ENCODE results near the gene TEX14. TPM values are rescaled to one million over a fixed set of nuclear protein-coding genes. Genes with fewer than 3 reads are reported as not detected.

TEX14 gene
- total RNA-seq, 1 experiment from 2014 or later, result 0.55 TPM

DNA sequence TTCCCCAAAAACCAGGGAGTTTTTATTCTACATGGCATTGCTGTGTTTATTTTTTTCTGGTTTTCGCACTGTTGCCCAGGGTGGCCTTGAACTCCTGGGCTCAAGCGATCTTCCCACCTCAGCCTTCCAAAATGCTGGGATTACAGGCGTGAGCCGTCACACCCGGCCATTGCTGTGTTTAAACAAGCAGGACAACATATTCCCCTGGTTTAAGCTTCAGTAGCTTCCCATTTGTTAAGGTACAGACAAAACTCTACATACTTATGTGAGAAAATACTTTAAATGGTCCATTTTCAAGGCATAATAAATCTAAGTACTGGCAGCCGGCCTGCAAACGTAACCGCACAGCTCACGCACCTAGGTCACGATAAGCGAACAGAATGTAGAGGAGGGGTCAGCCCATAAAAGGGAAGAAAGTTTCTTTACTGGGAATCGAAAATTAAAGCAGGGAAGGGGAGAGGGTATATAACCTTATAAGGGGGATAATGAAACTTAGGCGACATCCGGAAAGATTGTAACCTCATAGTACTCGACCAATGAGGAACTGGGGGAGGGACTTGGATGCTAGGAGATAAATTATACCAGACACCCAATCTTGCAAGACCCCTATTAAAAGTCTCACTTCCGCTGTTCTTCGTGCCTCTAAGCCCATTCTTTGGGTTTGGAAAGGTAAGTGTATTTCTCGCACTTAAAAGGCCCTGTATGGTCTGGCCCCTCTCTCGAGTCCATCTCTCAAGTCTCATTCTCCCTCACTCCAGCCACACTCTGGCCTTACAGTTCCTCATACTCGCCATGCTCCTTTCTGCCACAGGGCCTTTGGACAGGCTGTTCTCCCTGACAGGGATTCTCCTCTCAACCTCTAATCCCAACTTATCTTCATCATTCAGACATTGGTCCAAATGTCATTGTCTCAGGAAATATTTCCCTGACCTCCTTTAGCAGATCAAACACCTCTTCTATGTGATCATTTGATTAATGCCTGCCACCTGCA is 59.2 kb downstream of the TEX14 start:
- Histone ChIP-seq H3K4me2 (peak overlapping the region; percentile 94), H3K27me3 (ENCODE audit: insufficient read depth, low read depth) (no peaks in the 10 kb centered on the region), H3K4me1 (replicated peaks; ENCODE audit: insufficient read depth) (peaks cover 5% of the 10 kb centered on the region), H3K79me2 (ENCODE audit: low read depth) (no peaks in the 10 kb centered on the region), H4K20me1 (ENCODE audit: insufficient read depth) (no peaks in the 10 kb centered on the region), H3K4me3 (peak overlapping the region; percentile 62), H3K36me3 (ENCODE audit: low read depth) (no peaks in the 10 kb centered on the region), H3K9me3 (ENCODE audit: insufficient read depth, low read depth) (no peaks in the 10 kb centered on the region), H2AFZ (peak overlapping the region; percentile 98), H3K27ac (peak overlapping the region; percentile 86), H3K9me2 (ENCODE audit: insufficient read depth) (no peaks in the 10 kb centered on the region), H3F3A (ENCODE audit: insufficient read depth, low read depth) (peaks cover 22% of the 10 kb centered on the region)
- CTCF ChIA-PET, result no interaction called here
- TF ChIP-seq, protein P1, sequence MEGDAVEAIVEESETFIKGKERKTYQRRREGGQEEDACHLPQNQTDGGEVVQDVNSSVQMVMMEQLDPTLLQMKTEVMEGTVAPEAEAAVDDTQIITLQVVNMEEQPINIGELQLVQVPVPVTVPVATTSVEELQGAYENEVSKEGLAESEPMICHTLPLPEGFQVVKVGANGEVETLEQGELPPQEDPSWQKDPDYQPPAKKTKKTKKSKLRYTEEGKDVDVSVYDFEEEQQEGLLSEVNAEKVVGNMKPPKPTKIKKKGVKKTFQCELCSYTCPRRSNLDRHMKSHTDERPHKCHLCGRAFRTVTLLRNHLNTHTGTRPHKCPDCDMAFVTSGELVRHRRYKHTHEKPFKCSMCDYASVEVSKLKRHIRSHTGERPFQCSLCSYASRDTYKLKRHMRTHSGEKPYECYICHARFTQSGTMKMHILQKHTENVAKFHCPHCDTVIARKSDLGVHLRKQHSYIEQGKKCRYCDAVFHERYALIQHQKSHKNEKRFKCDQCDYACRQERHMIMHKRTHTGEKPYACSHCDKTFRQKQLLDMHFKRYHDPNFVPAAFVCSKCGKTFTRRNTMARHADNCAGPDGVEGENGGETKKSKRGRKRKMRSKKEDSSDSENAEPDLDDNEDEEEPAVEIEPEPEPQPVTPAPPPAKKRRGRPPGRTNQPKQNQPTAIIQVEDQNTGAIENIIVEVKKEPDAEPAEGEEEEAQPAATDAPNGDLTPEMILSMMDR (conservative IDR thresholded peaks at IDR 0.05), result no peak
- TF ChIP-seq EZH2 (IDR thresholded peaks at IDR 0.05; ENCODE audit: low read depth), result no peak
- no peak for DNase-seq
- BruUV-seq (replicated peaks), result TSS peak; percentile 100
- POLR2A ChIA-PET (ENCODE audit: unreplicated experiment), result interaction anchor here (0.6 to 1.4 kb wide), 25 partner anchors 11 to 1417 kb away, joined by 3 to 27 read pairs (median 6); partner anchors contain the start of genes PRR11 and SKA2
- intact Hi-C loops (cut with micrococcal nuclease; ENCODE audit: unreplicated experiment), result loop anchor here (5.0 kb wide), 1 partner anchor 60 kb away; the partner anchor contains the start of genes RAD51C and TEX14

DNA sequence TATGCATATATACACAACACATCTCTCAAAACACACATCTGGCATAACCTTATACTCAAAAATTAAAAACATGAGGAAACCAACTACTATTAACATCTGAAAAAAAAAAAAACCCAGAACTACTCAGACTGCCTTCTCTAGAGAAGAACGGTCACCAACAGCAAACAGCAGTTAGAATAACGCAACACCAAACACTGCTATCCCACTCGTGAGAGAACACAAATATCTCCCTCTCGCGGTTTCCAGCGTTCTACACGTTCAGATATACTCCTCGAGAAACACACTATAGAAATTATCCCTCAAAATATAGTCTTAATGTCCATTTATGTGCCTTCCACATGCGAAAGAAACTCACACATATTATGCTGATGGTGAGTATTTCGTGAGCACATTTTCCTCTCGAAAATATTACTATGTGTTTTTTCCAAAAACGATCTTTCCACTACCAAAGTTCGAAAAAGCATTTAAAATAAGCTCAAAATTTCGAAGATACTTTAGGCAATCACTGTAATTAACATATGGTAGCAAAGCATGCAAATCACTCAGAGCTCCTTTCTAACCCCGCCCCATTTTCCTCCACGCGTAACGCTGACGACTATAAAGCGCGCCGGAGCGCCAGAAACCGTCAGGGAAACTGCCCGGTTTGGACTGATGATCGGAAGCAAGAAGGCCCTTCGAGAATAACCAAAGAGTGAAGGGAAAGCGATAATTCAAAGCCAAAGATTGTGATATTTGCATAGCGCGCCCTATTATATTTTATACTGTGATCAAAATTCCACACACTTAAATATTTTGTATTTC is 60.1 kb downstream of the TEX14 start:
- intact Hi-C loops (cut with micrococcal nuclease; ENCODE audit: unreplicated experiment), result loop anchor here (1.0 to 5.0 kb wide), 5 partner anchors 28 to 113 kb away; partner anchors contain the start of genes RAD51C and TEX14
- Histone ChIP-seq H3F3A (ENCODE audit: insufficient read depth, low read depth) (peaks cover 22% of the 10 kb centered on the region), H3K27me3 (ENCODE audit: insufficient read depth, low read depth) (no peaks in the 10 kb centered on the region), H3K36me3 (ENCODE audit: low read depth) (no peaks in the 10 kb centered on the region), H3K4me1 (replicated peaks; ENCODE audit: insufficient read depth) (peaks cover 5% of the 10 kb centered on the region), H3K79me2 (ENCODE audit: low read depth) (no peaks in the 10 kb centered on the region), H3K27ac (peak overlapping the region; percentile 86), H3K4me3 (peak overlapping the region; percentile 62), H3K9me2 (ENCODE audit: insufficient read depth) (no peaks in the 10 kb centered on the region), H4K20me1 (ENCODE audit: insufficient read depth) (no peaks in the 10 kb centered on the region), H3K9me3 (ENCODE audit: insufficient read depth, low read depth) (no peaks in the 10 kb centered on the region), H3K4me2 (peak overlapping the region; percentile 94), H2AFZ (peak overlapping the region; percentile 98)
- POLR2A ChIA-PET (ENCODE audit: unreplicated experiment), result interaction anchor here (0.6 to 1.4 kb wide), 36 partner anchors 11 to 1416 kb away, joined by 3 to 27 read pairs (median 6); partner anchors contain the start of genes PRR11, RNF43 and SKA2
- CTCF ChIA-PET, result interaction anchor here (0.7 kb wide), 2 partner anchors 44 to 65 kb away, joined by 3 to 4 read pairs; no protein-coding TSS in a partner anchor
- TSS peak; percentile 98 for BruUV-seq (replicated peaks)
- no peak for TF ChIP-seq EZH2 (IDR thresholded peaks at IDR 0.05; ENCODE audit: low read depth)
- TF ChIP-seq, protein P1 (conservative IDR thresholded peaks at IDR 0.05), result peak; percentile 35; the same call in 1 of the 2 replicates
- DNase-seq, result peak; percentile 92 to 99

All from PC-9 (cell line).